DMS 273 (cell line): ENCODE results near the gene ADSS1.

ENCODE experiments used
- DNase-seq: peaks from one replicate; lab custom pipeline; 2025; ENCODE audit not compliant: unreplicated experiment; lab: John Stamatoyannopoulos, UW

ADSS1 gene

GRCh38 chr14:104766256-104766862, 42.3 kb downstream of the ADSS1 start:
- DNase-seq, result no peak

GRCh38 chr14:104766863-104767633, 43.0 kb downstream of the ADSS1 start:
- DNase-seq, result no peak

GRCh38 chr14:104767634-104767918, 43.5 kb downstream of the ADSS1 start:
- DNase-seq, result no peak

- DNase-seq, result peak; percentile 91
Measured at GRCh38 chr14:104768437-104769323, 44.7 kb downstream of the ADSS1 start.

- no peak for DNase-seq
Measured at GRCh38 chr14:104769324-104770071, 45.5 kb downstream of the ADSS1 start.

- DNase-seq, result no peak
Measured at GRCh38 chr14:104770072-104770579, 46.1 kb downstream of the ADSS1 start.

GRCh38 chr14:104770851-104771272, 46.8 kb downstream of the ADSS1 start:
- DNase-seq, result peak; percentile 57

GRCh38 chr14:104771374-104771773, 47.3 kb downstream of the ADSS1 start:
- no peak for DNase-seq

- no peak for DNase-seq
Measured at GRCh38 chr14:104771918-104772706, 48.1 kb downstream of the ADSS1 start.

GRCh38 chr14:104772707-104773504, 48.9 kb downstream of the ADSS1 start:
- no peak for DNase-seq

GRCh38 chr14:104773505-104774452, 49.8 kb downstream of the ADSS1 start:
- DNase-seq, result peak; percentile 74

- DNase-seq, result no peak
Measured at GRCh38 chr14:104774453-104775072, 50.5 kb downstream of the ADSS1 start.

- no peak for DNase-seq
Measured at GRCh38 chr14:104775073-104775489, 51.1 kb downstream of the ADSS1 start.

- DNase-seq, result no peak
Measured at GRCh38 chr14:104776481-104776880, 52.5 kb downstream of the ADSS1 start.

GRCh38 chr14:104776961-104777807, 53.2 kb downstream of the ADSS1 start:
- no peak for DNase-seq

- no peak for DNase-seq
Measured at GRCh38 chr14:104777808-104778249, 53.8 kb downstream of the ADSS1 start.
